DND-41 (cell line): Measurements from ENCODE around the gene EYA4.

Experiments
- ATAC-seq: fragments of 200-7000 bp; cut with Tn5 transposase; 3 replicates; pipeline ENCODE4 v1.9.1; 2021; ENCODE audit warnings: low read depth; ENCODE audit not compliant: insufficient read depth
- DNase-seq: peaks from one replicate; pipeline ENCODE4 v3.0.0-alpha.2; 2020
- H2AFZ ChIP-seq: 2 replicates; pipeline ENCODE4 v1.6.0; 2012; ENCODE audit warnings: low read depth, low read length
- H3K27ac ChIP-seq: 2 replicates; pipeline ENCODE4 v1.5.1; 2012; ENCODE audit warnings: low read length, inconsistent platforms
- H3K27me3 ChIP-seq: fragments of 200-600 bp; sonication (generic); 2 replicates; pipeline ENCODE4 v1.6.0; 2012; ENCODE audit warnings: low read length, mild to moderate bottlenecking, inconsistent platforms; ENCODE audit not compliant: insufficient read depth, poor library complexity
- H3K36me3 ChIP-seq: 2 replicates; pipeline ENCODE4 v1.5.1; 2012; ENCODE audit warnings: low read length, inconsistent platforms; ENCODE audit not compliant: insufficient read depth
- H3K4me1 ChIP-seq: 2 replicates; pipeline ENCODE4 v1.5.1; 2012; ENCODE audit warnings: mild to moderate bottlenecking, low read length; ENCODE audit not compliant: insufficient read depth
- H3K4me2 ChIP-seq: 2 replicates; pipeline ENCODE4 v1.6.0; 2012; ENCODE audit warnings: mild to moderate bottlenecking, moderate library complexity, low read length, inconsistent platforms; ENCODE audit not compliant: insufficient read depth
- H3K4me3 ChIP-seq, 2 experiments: fragments of 200-600 bp in 1 of 2; shearing (Covaris generic) in 1 of 2; 2 replicates each; pipeline ENCODE4 v1.5.1; 2012 to 2016; ENCODE audit warnings: inconsistent platforms in 2 of 2, low read length in 2 of 2, mild to moderate bottlenecking in 2 of 2, low read depth in 1 of 2, moderate library complexity in 1 of 2
- H3K79me2 ChIP-seq: 2 replicates; pipeline ENCODE4 v1.6.0; 2012; ENCODE audit warnings: low read length, inconsistent platforms; ENCODE audit not compliant: insufficient read depth
- H3K9ac ChIP-seq: 2 replicates; pipeline ENCODE4 v1.6.0; 2012; ENCODE audit warnings: low read depth, mild to moderate bottlenecking, inconsistent platforms, low read length, moderate library complexity
- H3K9me3 ChIP-seq: 2 replicates; pipeline ENCODE4 v1.5.1; 2012; ENCODE audit warnings: low read length, moderate library complexity, mild to moderate bottlenecking, inconsistent platforms; ENCODE audit not compliant: insufficient read depth, severe bottlenecking
- H4K20me1 ChIP-seq: 2 replicates; pipeline ENCODE4 v1.6.0; 2012; ENCODE audit warnings: low read length; ENCODE audit not compliant: insufficient read depth
- EZH2 ChIP-seq: IDR thresholded peaks from 3 replicates; pipeline ENCODE4 v1.6.1; 2012; ENCODE audit warnings: borderline replicate concordance, low read depth, mild to moderate bottlenecking, moderate library complexity, low read length, inconsistent platforms; ENCODE audit not compliant: severe bottlenecking
- TF ChIP-seq, protein P1 (sequence below): IDR thresholded peaks from 2 replicates; pipeline ENCODE4 v1.5.1; 2012; ENCODE audit warnings: borderline replicate concordance, low read length, moderate library complexity, mild to moderate bottlenecking; ENCODE audit not compliant: poor library complexity, severe bottlenecking; ENCODE audit errors: extremely low read depth

Gene EYA4

DNA sequence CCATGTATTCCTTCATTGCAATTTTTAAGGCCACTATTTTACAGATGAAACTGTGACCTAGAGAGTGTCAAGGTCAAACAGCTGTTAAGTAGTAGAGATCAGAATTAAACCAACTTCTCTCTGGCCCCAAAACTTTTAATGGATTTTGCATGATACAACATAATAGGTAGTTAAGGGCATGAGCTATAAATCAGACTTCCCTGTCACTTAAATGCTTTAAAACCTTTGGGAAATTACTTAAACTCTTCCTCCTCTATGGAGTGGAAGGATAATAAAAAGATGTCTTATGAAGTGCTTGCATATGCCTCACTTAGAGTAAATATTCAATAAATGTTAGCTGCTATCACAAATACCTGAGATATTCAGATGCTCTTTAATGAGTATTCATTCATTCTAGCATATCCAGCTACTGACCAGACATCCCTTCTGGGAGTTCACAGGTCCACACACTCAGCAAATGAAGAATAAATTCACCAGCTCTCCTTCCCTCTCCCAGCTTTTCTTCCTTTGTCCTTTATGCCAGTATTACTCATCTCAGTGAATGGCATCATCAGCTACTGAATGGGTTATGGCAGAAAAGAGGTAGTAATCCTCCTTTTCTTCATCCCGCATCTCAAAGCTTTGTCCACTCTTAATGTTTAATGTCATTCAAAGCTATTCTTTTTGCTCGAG, 36.2 kb downstream of the EYA4 start:
- H3K9me3 ChIP-seq: no peaks in the 10 kb centered on the region
- no peaks in the 10 kb centered on the region for H3K79me2 ChIP-seq
- no peak overlapping the region for H3K4me2 ChIP-seq
- no peak overlapping the region for H3K27ac ChIP-seq
- no peak for TF ChIP-seq EZH2
- TF ChIP-seq, protein P1, sequence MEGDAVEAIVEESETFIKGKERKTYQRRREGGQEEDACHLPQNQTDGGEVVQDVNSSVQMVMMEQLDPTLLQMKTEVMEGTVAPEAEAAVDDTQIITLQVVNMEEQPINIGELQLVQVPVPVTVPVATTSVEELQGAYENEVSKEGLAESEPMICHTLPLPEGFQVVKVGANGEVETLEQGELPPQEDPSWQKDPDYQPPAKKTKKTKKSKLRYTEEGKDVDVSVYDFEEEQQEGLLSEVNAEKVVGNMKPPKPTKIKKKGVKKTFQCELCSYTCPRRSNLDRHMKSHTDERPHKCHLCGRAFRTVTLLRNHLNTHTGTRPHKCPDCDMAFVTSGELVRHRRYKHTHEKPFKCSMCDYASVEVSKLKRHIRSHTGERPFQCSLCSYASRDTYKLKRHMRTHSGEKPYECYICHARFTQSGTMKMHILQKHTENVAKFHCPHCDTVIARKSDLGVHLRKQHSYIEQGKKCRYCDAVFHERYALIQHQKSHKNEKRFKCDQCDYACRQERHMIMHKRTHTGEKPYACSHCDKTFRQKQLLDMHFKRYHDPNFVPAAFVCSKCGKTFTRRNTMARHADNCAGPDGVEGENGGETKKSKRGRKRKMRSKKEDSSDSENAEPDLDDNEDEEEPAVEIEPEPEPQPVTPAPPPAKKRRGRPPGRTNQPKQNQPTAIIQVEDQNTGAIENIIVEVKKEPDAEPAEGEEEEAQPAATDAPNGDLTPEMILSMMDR: no peak
- H3K4me3 ChIP-seq: no peak overlapping the region
- no peak overlapping the region for H3K9ac ChIP-seq
- no peaks in the 10 kb centered on the region for H3K27me3 ChIP-seq
- H4K20me1 ChIP-seq: no peaks in the 10 kb centered on the region
- no peaks in the 10 kb centered on the region for H3K4me1 ChIP-seq
- DNase-seq: no peak
- no peak overlapping the region for H2AFZ ChIP-seq
- H3K36me3 ChIP-seq: no peaks in the 10 kb centered on the region
- no peak for ATAC-seq

DNA sequence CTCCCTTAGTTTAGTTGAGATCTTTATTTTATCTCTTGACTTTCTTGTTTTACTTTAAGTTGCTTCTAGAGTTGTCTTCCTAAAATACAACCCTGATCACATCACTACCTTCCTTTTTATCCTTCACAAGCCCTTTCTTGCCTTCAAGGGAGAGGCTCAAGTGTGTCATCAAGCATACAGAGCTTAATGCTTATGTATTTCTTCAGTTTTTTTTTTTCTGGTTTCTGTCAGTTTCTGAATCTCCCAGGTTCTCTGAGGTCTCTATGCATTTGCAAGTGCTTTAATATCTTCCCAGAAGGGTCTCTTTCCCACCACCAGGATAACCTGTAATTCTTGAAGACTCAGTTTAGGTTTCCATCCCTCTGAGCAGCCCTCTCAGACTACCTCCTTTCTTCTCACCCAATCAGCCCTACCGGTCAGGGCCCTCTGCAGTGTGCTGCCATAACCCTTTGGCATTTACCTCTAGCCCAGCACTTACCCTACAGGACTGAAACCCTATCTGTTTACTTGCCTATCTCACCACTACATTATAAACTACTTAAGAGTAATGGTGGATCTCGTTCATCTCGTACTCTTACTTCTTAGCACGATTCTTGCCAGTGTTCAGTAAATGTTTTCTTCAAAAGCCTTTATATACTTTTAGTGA, 36.9 kb downstream of the EYA4 start:
- DNase-seq (no peak), ATAC-seq (no peak)
- Histone ChIP-seq H3K4me2 (no peak overlapping the region), H3K4me3 (no peak overlapping the region), H3K27me3 (no peaks in the 10 kb centered on the region), H3K36me3 (no peaks in the 10 kb centered on the region), H3K4me1 (no peaks in the 10 kb centered on the region), H4K20me1 (no peaks in the 10 kb centered on the region), H3K9ac (no peak overlapping the region), H3K9me3 (no peaks in the 10 kb centered on the region), H3K79me2 (no peaks in the 10 kb centered on the region), H3K27ac (no peak overlapping the region), H2AFZ (no peak overlapping the region)
- TF ChIP-seq EZH2: no peak
- TF ChIP-seq, protein P1: no peak

DNA sequence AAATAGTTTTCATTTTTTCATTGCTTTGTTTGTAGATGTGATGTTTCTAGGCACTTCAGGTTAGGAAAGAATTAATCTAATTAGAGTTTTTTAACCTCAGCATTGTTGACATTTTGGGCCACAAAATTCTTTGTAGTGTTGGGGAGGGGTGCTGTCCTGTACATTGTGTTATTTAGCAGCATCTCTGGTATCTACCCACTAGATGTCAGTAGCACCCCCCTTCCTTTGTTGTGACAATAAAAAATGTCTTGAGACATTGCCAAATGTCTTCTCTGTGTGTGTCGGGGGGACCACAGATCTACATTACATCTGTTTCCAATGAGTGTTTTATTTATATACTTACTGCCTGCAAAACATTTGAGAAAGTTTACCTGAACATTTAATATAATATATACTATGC, 45.6 kb downstream of the EYA4 start:
- ATAC-seq: no peak
- no peak overlapping the region for H2AFZ ChIP-seq
- H3K4me3 ChIP-seq: no peak overlapping the region
- no peaks in the 10 kb centered on the region for H3K36me3 ChIP-seq
- DNase-seq: no peak
- no peaks in the 10 kb centered on the region for H3K4me1 ChIP-seq
- H3K9me3 ChIP-seq: no peaks in the 10 kb centered on the region
- no peak overlapping the region for H3K9ac ChIP-seq
- no peak overlapping the region for H3K4me2 ChIP-seq
- no peaks in the 10 kb centered on the region for H3K79me2 ChIP-seq
- H3K27ac ChIP-seq: no peak overlapping the region
- TF ChIP-seq EZH2: no peak
- TF ChIP-seq, protein P1: peak; percentile 29
- H3K27me3 ChIP-seq: no peaks in the 10 kb centered on the region
- H4K20me1 ChIP-seq: no peaks in the 10 kb centered on the region
